HG02678 (cell line): ENCODE data around the gene SUN3.
A peak's percentile ranks its signal among the peaks of the same experiment; 100 is the strongest.
"Not testable (repeated sequence)": the region's sequence is repeated elsewhere in the genome, so short reads cannot be mapped to it uniquely, and the experiment has no call there.

Experiments used
- ATAC-seq: cut with Tn5 transposase; IDR thresholded peaks from one replicate; pipeline ENCODE4 v1.9.1; 2021; ENCODE audit warnings: mild to moderate bottlenecking, moderate library complexity; ENCODE audit not compliant: unreplicated experiment

The SUN3 gene

DNA sequence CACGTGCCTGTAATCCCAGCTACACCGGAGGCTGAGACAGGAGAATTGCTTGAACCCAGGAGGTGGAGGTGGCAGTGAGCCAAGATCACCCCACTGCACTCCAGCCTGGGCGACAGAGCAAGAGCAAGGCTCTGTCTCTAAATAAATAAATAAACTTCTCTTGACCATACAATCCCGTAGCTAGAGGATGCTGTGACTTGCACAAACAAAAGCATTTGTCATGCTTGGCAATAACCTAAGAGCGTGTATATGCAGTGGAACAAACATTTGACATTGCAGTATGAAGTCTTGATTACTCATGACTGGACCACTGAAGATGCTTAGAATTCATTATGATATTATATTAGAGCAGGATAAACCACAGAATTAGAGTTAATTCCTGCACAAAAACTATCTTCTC, 5.0 kb upstream of the SUN3 start:
- no peak for ATAC-seq

GRCh38 chr7:48031111-48031510, 2.2 kb upstream of the SUN3 start:
- ATAC-seq, result no peak

GRCh38 chr7:48025624-48026023, 3.3 kb downstream of the SUN3 start:
- ATAC-seq, result no peak

GRCh38 chr7:48017674-48018073, 11.2 kb downstream of the SUN3 start:
- no peak for ATAC-seq

DNA sequence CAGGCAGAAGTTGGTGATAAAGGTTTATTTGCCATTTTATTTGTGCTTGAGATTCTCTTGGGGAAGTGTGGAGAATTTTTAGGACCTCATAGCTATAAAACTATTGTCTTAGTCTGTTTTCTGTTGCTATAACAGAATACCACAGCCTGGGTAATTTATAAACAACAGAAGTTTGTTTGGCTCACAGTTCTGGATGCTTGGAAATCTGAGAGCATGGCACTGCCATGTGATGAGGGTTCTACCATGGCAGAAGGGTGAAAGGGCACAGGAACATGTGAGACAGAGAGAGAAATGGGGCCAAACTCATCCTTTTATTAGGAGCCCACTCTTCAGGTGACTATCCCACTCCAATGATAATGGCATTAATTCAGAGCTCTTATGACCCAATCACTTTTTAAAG, 12.3 kb downstream of the SUN3 start:
- no peak for ATAC-seq

DNA sequence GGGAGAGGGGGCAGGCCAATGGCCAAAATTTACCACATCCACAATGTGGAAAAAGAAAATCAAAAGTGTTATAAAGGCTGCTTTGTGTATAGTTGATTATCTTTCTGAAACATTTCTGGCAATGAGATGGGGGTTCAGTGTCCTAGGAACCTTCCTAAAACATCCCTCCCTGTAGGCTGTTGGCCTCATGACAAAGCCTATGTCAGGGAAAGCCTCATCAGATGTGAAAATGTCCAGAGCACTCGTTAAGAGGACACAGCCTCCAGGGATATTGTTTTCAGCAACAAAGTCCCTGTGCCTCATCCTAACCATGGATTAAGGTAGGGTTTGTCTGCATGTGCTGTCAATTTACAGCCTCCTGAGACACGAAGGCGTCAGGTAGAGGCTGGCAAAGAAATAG, 17.0 kb downstream of the SUN3 start:
- no peak for ATAC-seq

- ATAC-seq, result no peak
Observed at GRCh38 chr7:48011323-48011722, 17.6 kb downstream of the SUN3 start.

GRCh38 chr7:48009954-48010353, 19.0 kb downstream of the SUN3 start:
- no peak for ATAC-seq

GRCh38 chr7:48009257-48009656, 19.6 kb downstream of the SUN3 start:
- ATAC-seq, result no peak

- ATAC-seq, result no peak
Observed at GRCh38 chr7:48006866-48007265, 22.0 kb downstream of the SUN3 start.

DNA sequence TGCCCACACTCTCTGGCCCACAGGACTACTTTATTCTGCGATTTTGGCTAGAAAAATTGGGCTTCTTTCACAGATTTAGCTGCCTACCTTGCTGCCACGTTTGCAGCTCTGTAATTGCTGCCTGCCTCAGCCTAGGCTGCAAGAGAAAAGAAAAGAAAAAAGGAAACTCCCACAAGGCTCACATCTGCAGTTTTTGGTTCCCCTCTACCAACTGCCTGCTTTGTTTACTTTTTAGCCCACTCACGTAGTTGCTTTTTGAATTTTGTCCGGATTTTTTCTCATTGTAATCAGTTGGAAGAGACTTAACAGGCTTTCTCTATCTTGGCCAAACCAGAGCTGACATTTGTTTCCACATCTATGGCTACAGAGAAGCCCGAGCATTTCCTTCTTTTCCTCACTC, 24.3 kb downstream of the SUN3 start:
- peak; percentile 73 for ATAC-seq

- no peak for ATAC-seq
Observed at GRCh38 chr7:48004032-48004431, 24.9 kb downstream of the SUN3 start.

DNA sequence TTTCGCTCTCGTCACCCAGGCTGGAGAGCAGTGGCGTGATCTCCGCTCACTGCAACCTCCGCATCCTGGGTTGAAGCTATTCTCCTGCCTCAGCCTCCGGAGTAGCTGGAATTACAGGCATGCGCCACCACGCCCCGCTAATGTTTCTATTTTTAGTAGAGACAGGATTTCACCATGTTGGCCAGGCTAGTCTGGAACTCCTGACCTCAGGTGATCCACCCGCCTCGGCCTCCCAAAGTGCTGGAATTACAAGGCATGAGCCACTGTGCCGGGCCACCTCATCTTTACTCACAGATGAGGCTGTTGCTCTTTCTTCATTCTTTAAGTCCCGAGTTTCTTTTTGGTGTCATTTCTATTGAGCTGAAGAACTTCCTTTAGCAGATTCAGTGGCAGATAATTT, 28.7 kb downstream of the SUN3 start:
- not testable (repeated sequence) for ATAC-seq

DNA sequence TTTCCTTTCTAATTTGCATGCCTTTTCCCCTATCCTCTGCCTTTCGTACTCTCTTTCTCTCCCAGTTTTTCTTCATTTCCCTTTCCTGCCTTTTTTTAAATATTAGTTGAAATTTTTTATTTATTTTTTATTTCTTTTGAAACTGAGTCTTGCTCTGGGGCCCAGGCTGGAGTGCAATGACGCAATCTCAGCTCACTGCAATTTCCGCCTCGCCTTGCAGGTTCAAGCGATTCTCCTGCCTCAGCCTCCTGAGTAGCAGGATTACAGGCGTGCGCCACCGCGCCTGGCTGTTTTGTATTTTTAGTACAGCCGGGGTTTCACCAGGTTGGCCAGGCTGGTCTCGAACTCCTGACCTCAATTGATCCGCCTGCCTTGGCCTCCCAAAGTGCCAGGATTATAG, 29.5 kb downstream of the SUN3 start:
- no peak for ATAC-seq

DNA sequence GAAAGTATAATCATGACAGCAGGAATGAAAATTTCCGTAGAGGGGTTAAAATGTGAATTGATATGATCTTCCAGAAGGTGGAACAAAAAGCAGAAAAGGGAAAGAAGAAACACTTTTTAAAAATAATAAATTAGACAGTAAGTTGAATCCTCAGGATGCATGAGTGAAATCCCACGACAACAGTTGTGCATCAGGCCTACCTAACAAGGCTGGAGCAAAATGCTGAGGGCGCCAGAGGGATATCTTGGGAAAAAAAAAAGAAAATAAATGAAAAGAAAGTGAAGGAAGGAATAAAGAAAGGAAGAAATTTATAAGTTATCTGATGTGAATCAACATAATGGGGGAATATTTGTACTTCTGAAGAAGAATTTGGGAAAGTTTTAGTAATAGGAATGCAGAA, 36.5 kb downstream of the SUN3 start:
- no peak for ATAC-seq

GRCh38 chr7:47991741-47992311, 37.1 kb downstream of the SUN3 start:
- peak; percentile 99 for ATAC-seq

GRCh38 chr7:47991270-47991669, 37.6 kb downstream of the SUN3 start:
- ATAC-seq, result no peak

DNA sequence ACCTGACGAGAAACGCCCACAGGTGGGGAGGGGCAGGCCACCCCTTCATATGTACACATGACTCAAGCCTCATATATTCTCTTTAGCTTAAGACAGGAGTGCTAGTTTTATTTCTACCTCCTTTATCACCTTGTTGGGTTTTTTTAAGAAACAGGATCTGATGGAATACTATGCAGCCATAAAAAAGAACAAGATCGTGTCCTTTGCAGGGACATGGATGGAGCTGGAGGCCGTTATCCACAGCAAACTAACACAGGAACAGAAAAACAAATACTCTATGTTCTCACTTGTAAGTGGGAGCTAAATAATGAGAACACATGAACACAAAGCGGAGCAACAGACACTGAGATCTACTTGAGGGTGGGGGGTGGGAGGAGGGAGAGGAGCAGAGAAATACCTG, 38.3 kb downstream of the SUN3 start:
- no peak for ATAC-seq

DNA sequence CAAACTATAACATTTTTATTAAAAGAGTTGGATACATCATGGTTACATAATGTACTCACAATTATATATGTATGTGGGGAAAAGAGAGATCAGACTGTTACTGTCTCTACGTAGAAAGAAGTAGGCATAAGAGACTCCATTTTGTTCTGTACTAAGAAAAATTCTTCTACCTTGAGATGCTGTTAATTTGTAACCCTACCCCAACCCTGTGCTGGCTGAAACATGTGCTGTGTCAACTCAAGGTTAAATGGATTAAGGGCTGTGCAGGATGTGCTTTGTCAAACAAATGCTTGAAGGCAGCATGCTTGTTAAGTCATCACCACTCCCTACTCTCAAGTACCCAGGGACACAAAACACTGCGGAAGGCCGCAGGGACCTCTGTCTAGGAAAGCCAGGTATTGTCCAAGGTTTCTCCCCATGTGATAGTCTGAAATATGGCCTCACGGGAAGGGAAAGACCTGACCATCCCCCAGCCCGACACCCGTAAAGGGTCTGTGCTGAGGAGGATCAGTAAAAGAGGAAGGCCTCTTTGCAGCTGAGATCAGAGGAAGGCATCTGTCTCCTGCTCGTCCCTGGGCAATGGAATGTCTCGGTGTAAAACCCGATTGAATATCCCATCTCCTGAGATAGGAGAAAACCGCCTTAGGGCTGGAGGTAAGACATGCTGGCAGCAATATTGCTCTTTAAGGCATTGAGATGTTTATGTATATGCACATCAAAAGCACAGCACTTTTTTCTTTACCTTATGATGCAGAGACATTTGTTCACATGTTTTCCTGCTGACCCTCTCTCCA, 39.1 kb downstream of the SUN3 start:
- ATAC-seq, result not testable (repeated sequence)

GRCh38 chr7:47988496-47989386, 40.2 kb downstream of the SUN3 start:
- no peak for ATAC-seq

DNA sequence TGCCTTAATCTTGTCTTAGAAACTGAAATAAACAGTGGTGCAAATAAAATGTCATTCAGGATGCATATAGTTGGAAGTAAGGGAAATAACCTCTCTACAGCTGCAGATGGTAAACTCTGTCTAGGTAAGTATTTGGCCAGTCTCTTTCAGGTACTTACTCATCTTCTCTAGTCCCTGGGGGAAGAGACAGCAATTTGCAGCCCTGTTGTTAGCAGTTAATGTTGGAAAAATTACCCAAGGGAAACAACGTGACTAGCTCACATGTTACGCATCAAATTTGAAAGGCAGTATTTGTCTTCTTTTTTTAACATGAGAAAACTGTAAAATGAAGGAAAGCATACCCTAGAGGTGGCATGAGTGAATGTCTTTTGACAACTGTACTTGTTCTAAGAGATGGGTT, 46.3 kb downstream of the SUN3 start:
- ATAC-seq, result no peak

DNA sequence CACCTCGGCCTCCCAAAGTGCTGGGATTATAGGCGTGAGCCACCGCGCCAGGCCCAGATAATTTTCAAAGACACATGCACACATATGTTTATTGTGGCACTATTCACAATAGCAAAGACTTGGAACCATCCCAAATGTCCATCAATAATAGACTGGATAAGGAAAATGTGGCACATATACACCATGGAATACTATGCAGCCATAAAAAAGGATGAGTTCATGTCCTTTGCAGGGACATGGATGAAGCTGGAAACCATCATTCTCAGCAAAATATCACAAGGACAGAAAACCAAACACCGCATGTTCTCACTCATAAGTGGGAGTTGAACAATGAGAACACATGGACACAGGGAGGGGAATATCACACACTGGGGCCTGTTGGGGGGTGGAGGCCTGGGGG, 48.3 kb downstream of the SUN3 start:
- ATAC-seq, result not testable (repeated sequence)
